Right lobe of liver (tissue), 6 donors: ENCODE results near the gene MOB1B. TPM values are rescaled to one million over a fixed set of nuclear protein-coding genes. Genes with fewer than 3 reads are reported as not detected.

Source experiments
- ATAC-seq, 4 donors: fragments of 200-7000 bp; cut with Tn5 transposase; one replicate each; pipeline ENCODE4 v1.9.1; 2020; ENCODE audit warnings: mild to moderate bottlenecking in 4 of 4, moderate library complexity in 4 of 4
- DNase-seq, 3 donors: peaks; one replicate each; pipeline ENCODE4 v3.0.0-alpha.2; 2020
- H3K27ac ChIP-seq, 3 donors: fragments of 200-600 bp; one replicate each; pipeline ENCODE4 v1.8.0; 2022
- H3K27me3 ChIP-seq, 2 donors: fragments of 200-600 bp; one replicate each; pipeline ENCODE4 v1.8.0; 2022
- H3K36me3 ChIP-seq, 4 donors: fragments of 200-600 bp; sonication (generic) in 1 of 4; one replicate each; pipeline versions ENCODE4 v1.5.1 to v1.8.0; 2017 to 2022; ENCODE audit warnings: control low read depth in 1 of 4
- H3K4me1 ChIP-seq, 4 donors: fragments of 200-600 bp; sonication (generic) in 1 of 4; one replicate each; pipeline versions ENCODE4 v1.5.1 to v1.8.0; 2017 to 2022; ENCODE audit warnings: control low read depth in 1 of 4
- H3K4me3 ChIP-seq, 3 donors: fragments of 200-600 bp; one replicate each; pipeline ENCODE4 v1.8.0; 2022
- H3K9me3 ChIP-seq, 4 donors: fragments of 200-600 bp; sonication (generic) in 1 of 4; one replicate each; pipeline versions ENCODE4 v1.5.1 to v1.8.0; 2017 to 2022; ENCODE audit warnings: control low read depth in 1 of 4
- POLR2A ChIP-seq: fragments of 450-650 bp; IDR thresholded peaks from one replicate; pipeline ENCODE4 v1.6.1; 2017; ENCODE audit warnings: antibody characterized with exemption, mild to moderate bottlenecking
- WGBS: methylation state at CpG from one replicate; pipeline ENCODE4 v1.1.6; 2018; ENCODE audit warnings: low coverage, low lambda C conversion rate; ENCODE audit not compliant: insufficient coverage; ENCODE audit errors: missing lambda C conversion rate; 5-methylcytosine and 5-hydroxymethylcytosine counted together
- intact Hi-C, 2 donors: fragments of 100-400 bp; cut with DNase I; formaldehyde crosslinking; loops; one replicate each; pipeline versions ENCODE4 v1.11.2 to v1.14.1; 2022
- total RNA-seq, 6 experiments: library from RNA; depleted of rRNA in 2 of 6; stranded (reverse); fragments of >200 nt in 2 of 6; fragmentation: NEBNext Ultra II Directional in 3 of 6; extraction: Animal tissue kit (Norgen Biotek cat#: 25700) in 3 of 6; gene quantifications; one replicate each; pipeline versions ENCODE4 v1.1.0 to v1.2.4, GENCODE V29; 2016 to 2023
- TF ChIP-seq, protein P1 (sequence below), 4 donors: fragments of 200-600 bp in 3 of 4; fragments of 450-650 bp in 1 of 4; IDR thresholded peaks; one replicate each; pipeline versions ENCODE4 v1.5.1 to v1.8.0; 2016 to 2022; ENCODE audit warnings: antibody characterized with exemption in 4 of 4, mild to moderate bottlenecking in 2 of 4
- donor health status: DM: no; HTN: yes; CAD: no.
- donor health status: DM: no; HTN: no; CAD: no.
- donor health status: DM: no; HTN: no; CAD: no.
- donor health status: DM: no; HTN: yes; CAD: no.
- donor health status: DM: no; HTN: yes; CAD: no.

Gene MOB1B
- total RNA-seq, 6 experiments from 2014 or later, result 4.4 to 13.0 (median 6.5) TPM

GRCh38 chr4:70877556-70877955 is 24.6 kb upstream of the MOB1B start:
- Histone ChIP-seq H3K9me3 (no peaks in the 10 kb centered on the region), H3K4me3 (no peak overlapping the region), H3K27me3 (no peaks in the 10 kb centered on the region), H3K4me1 (no peaks in the 10 kb centered on the region), H3K27ac (no peak overlapping the region), H3K36me3 (no peaks in the 10 kb centered on the region)
- intact Hi-C loops, result no loop called here
- ATAC-seq, result no peak
- no peak for DNase-seq
- WGBS, result 77% methylated on average over 3 of the region's 3 CpGs
- TF ChIP-seq, protein P1, sequence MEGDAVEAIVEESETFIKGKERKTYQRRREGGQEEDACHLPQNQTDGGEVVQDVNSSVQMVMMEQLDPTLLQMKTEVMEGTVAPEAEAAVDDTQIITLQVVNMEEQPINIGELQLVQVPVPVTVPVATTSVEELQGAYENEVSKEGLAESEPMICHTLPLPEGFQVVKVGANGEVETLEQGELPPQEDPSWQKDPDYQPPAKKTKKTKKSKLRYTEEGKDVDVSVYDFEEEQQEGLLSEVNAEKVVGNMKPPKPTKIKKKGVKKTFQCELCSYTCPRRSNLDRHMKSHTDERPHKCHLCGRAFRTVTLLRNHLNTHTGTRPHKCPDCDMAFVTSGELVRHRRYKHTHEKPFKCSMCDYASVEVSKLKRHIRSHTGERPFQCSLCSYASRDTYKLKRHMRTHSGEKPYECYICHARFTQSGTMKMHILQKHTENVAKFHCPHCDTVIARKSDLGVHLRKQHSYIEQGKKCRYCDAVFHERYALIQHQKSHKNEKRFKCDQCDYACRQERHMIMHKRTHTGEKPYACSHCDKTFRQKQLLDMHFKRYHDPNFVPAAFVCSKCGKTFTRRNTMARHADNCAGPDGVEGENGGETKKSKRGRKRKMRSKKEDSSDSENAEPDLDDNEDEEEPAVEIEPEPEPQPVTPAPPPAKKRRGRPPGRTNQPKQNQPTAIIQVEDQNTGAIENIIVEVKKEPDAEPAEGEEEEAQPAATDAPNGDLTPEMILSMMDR (IDR thresholded peaks at IDR 0.05), result no peak
- no peak for TF ChIP-seq POLR2A

GRCh38 chr4:70880739-70881138 is 21.4 kb upstream of the MOB1B start:
- H3K27me3 ChIP-seq, result no peaks in the 10 kb centered on the region
- no peaks in the 10 kb centered on the region for H3K9me3 ChIP-seq
- intact Hi-C loops, result no loop called here
- H3K27ac ChIP-seq, result no peak overlapping the region
- TF ChIP-seq, protein P1 (IDR thresholded peaks at IDR 0.05), result no peak
- no peak for TF ChIP-seq POLR2A
- no peaks in the 10 kb centered on the region for H3K36me3 ChIP-seq
- DNase-seq, result no peak
- ATAC-seq, result no peak
- H3K4me3 ChIP-seq, result no peak overlapping the region
- WGBS, result 69% methylated on average over 3 of the region's 3 CpGs
- H3K4me1 ChIP-seq, result no peaks in the 10 kb centered on the region

DNA sequence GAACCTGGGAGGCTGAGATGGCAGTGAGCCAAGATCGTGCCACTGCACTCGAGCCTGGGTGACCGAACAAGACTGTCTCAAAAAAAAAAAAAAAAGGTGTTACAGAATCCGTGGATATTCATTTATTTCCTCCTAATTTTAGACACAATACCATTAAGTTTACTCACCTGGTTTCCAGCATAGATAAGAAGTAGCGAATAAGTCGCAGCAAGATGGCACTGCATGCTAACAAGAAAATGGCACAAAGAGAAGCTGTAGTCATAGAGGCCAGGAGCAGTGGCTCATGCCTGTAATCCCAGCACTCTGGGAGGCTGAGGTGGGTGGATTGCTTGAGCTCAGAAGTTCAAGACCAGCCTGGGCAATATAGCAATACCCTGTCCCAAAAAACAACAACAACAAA is 17.0 kb upstream of the MOB1B start:
- TF ChIP-seq POLR2A, result no peak
- TF ChIP-seq, protein P1 (IDR thresholded peaks at IDR 0.05), result no peak
- ATAC-seq (no peak), DNase-seq (no peak)
- WGBS, result 55% methylated on average over 6 of the region's 6 CpGs
- Histone ChIP-seq H3K4me1 (no peaks in the 10 kb centered on the region), H3K27ac (no peak overlapping the region), H3K27me3 (no peaks in the 10 kb centered on the region), H3K9me3 (no peaks in the 10 kb centered on the region), H3K36me3 (no peaks in the 10 kb centered on the region), H3K4me3 (no peak overlapping the region)
- intact Hi-C loops, result no loop called here

DNA sequence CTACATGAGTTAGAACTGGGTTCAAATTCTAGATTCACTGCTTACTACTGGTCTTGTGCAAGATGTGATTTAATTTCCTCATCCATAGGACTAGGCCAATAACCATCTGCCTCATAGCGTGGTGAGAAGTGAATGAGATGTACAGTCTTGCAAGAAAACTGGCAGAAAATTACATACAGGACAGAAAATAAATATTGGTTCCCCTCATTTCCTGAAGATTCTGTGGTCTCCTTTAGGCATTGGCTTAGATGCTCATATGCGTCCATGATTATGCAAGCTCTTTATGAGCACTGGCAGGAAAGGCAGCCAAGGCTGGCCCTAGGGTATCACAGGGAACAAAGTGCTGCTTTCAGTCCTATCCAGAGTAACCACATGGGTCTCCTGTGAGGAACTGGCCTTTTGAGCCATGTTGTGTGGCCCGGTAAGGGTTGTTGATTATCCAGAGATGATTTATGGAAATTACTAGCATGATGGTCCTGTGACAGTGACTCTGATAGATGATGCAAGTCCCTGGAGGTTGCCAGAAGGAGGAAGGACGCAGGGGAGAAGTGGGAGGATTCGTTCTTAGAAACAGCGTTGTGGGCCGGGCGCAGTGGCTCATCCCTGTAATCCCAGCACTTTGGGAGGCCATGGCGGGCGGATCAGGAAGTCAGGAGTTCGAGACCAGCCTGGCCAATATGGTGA is 9.9 kb upstream of the MOB1B start:
- DNase-seq (peak in 1 of 3 donors; percentile 40), ATAC-seq (peak; percentile 21 to 76 (median 62))
- Histone ChIP-seq H3K27me3 (no peaks in the 10 kb centered on the region), H3K9me3 (no peaks in the 10 kb centered on the region), H3K27ac (no peak overlapping the region), H3K4me3 (no peak overlapping the region), H3K36me3 (no peaks in the 10 kb centered on the region), H3K4me1 (no peaks in the 10 kb centered on the region)
- WGBS, result 58% methylated on average over 8 of the region's 11 CpGs
- intact Hi-C loops, result no loop called here
- TF ChIP-seq POLR2A, result no peak
- TF ChIP-seq, protein P1 (IDR thresholded peaks at IDR 0.05), result no peak
